Measurements from ENCODE around the gene RAPGEF1. TPM values are rescaled to one million over a fixed set of nuclear protein-coding genes. Genes with fewer than 3 reads are reported as not detected.

RAPGEF1 gene
- total and polyA plus RNA-seq, 2 donors (not counting 3 experiments of a cell fraction or from before 2014, with no cell fraction given) = 50.0 to 124 TPM

DNA sequence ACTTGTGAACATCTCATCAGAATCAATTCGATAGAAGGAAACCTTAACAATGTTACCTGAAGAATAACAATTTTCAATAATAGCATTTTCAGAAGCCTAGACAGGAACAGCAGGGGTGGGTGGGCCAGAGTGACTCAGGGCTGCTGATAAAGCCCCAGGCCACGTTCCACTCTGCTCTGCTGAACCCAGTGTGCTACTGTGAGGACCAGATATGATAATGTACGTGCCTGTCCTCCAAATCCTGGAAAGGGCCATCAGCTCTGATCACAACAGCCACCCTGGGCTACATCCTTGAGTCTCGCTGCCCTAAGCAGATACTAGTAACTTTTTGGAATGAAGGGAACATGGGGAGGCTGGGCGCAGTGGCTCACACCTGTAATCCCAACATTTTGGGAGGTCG lies 103.3 kb downstream of the RAPGEF1 start:
- Histone ChIP-seq H2AFZ (ENCODE audit: low read depth, low read length) (no peak overlapping the region), H3K36me3 (ENCODE audit: control insufficient read depth in 2 of 2, extremely low read depth in 1 of 2, insufficient read depth in 2 of 2, low read length in 2 of 2) (peaks cover 0 to 7% of the 10 kb centered on the region in 2 experiments), H3K79me2 (ENCODE audit: control insufficient read depth, insufficient read depth, low read length) (no peaks in the 10 kb centered on the region), H3K4me2 (ENCODE audit: insufficient read depth, low read length) (no peak overlapping the region), H3K4me1 (ENCODE audit: control insufficient read depth, extremely low read depth, insufficient read depth, low read length) (peaks cover 26% of the 10 kb centered on the region), H4K20me1 (replicated peaks; ENCODE audit: control insufficient read depth, extremely low read depth, insufficient read depth, low read length) (no peaks in the 10 kb centered on the region), H3K27ac (ENCODE audit: insufficient read depth, low read depth, low read length) (peak overlapping the region; percentile 93), H3K27me3 (ENCODE audit: control insufficient read depth in 2 of 2, insufficient read depth in 2 of 2, low read length in 2 of 2) (no peaks in the 10 kb centered on the region), H3K9me1 (replicated peaks; ENCODE audit: control insufficient read depth, extremely low read depth, insufficient read depth, low read length) (no peaks in the 10 kb centered on the region), H3K4me3 (replicated peaks in 1 of 3; ENCODE audit: insufficient read depth in 1 of 3, low read depth in 1 of 3, low read length in 3 of 3) (no peak overlapping the region), H3K9ac (replicated peaks; ENCODE audit: extremely low read depth, insufficient read depth, low read length) (peak overlapping the region; percentile 29), H3K9me3 (replicated peaks; ENCODE audit: control insufficient read depth, insufficient read depth, low read length) (no peaks in the 10 kb centered on the region)
- ChIA-PET POLR2A (interaction anchor here (1.3 kb wide), 1 partner anchor 41 kb away, joined by 4 read pairs; no protein-coding TSS in a partner anchor), CTCF (interaction anchor here (1.2 to 2.2 kb wide), 10 partner anchors 10 to 104 kb away, joined by 3 to 9 read pairs (median 6); partner anchors contain the start of gene RAPGEF1)
- TF ChIP-seq FOS (IDR thresholded peaks at IDR 0.05; ENCODE audit: borderline replicate concordance, insufficient read depth, low read length) (no peak), MYC (IDR thresholded peaks at IDR 0.05; ENCODE audit: low read depth, low read length) (no peak), POLR2A (IDR thresholded peaks at IDR 0.05; ENCODE audit: low read depth, low read length) (no peak), POLR2AphosphoS5 (IDR thresholded peaks at IDR 0.05; ENCODE audit: insufficient read depth, low read depth, low read length) (no peak)
- TF ChIP-seq, protein P1, sequence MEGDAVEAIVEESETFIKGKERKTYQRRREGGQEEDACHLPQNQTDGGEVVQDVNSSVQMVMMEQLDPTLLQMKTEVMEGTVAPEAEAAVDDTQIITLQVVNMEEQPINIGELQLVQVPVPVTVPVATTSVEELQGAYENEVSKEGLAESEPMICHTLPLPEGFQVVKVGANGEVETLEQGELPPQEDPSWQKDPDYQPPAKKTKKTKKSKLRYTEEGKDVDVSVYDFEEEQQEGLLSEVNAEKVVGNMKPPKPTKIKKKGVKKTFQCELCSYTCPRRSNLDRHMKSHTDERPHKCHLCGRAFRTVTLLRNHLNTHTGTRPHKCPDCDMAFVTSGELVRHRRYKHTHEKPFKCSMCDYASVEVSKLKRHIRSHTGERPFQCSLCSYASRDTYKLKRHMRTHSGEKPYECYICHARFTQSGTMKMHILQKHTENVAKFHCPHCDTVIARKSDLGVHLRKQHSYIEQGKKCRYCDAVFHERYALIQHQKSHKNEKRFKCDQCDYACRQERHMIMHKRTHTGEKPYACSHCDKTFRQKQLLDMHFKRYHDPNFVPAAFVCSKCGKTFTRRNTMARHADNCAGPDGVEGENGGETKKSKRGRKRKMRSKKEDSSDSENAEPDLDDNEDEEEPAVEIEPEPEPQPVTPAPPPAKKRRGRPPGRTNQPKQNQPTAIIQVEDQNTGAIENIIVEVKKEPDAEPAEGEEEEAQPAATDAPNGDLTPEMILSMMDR (IDR thresholded peaks at IDR 0.05; ENCODE audit: extremely low read depth in 1 of 2, insufficient read depth in 1 of 2, low read depth in 1 of 2, low read length in 2 of 2) = no peak
- FAIRE-seq = peak; percentile 53
- intact Hi-C loops (cut with micrococcal nuclease) = no loop called here
- BruUV-seq (replicated peaks) = no TSS peak
- dilution Hi-C loops (cut with MboI; ENCODE audit: extremely low pct_ligation_motif_present, low sequenced_read_pairs) = no loop called here
- peak; percentile 48 for DNase-seq (ENCODE audit: low read depth, low spot score)

DNA sequence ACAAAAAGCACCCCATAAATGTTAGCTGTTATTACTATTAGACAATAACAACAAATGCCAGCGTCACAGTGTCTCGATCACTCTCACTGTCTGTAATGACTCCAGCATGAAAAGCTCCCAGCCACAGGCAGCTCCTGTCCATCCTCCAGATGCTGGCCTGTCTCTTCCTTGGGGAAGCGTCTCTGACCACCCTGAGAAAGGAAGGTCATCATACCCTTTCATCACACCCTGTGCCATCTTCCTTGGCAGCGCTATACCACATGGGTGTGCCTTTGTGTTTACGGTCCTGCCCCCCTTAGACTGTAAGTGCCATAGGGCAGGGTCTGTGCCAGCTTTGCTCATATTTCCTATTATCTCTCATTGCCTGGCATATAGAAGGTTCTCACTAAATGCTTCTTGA lies 104.0 kb downstream of the RAPGEF1 start:
- CTCF ChIA-PET = interaction anchor here (1.2 to 2.2 kb wide), 15 partner anchors 11 to 103 kb away, joined by 3 to 9 read pairs (median 5); partner anchors contain the start of gene RAPGEF1
- no peak overlapping the region for H3K4me3 ChIP-seq (replicated peaks in 1 of 3; ENCODE audit: insufficient read depth in 1 of 3, low read depth in 1 of 3, low read length in 3 of 3)
- peaks cover 26% of the 10 kb centered on the region for H3K4me1 ChIP-seq (ENCODE audit: control insufficient read depth, extremely low read depth, insufficient read depth, low read length)
- FAIRE-seq (peak; percentile 56), DNase-seq (ENCODE audit: low read depth, low spot score) (no peak)
- H3K9me3 ChIP-seq (replicated peaks; ENCODE audit: control insufficient read depth, insufficient read depth, low read length) = no peaks in the 10 kb centered on the region
- H3K27me3 ChIP-seq (ENCODE audit: control insufficient read depth in 2 of 2, insufficient read depth in 2 of 2, low read length in 2 of 2) = no peaks in the 10 kb centered on the region
- no peak for TF ChIP-seq MYC (IDR thresholded peaks at IDR 0.05; ENCODE audit: low read depth, low read length)
- TF ChIP-seq FOS (IDR thresholded peaks at IDR 0.05; ENCODE audit: borderline replicate concordance, insufficient read depth, low read length) = no peak
- TF ChIP-seq GATA2 (IDR thresholded peaks at IDR 0.05; ENCODE audit: insufficient read depth, insufficient read length, low read depth, low read length) = no peak
- TF ChIP-seq POLR2AphosphoS5 (IDR thresholded peaks at IDR 0.05; ENCODE audit: insufficient read depth, low read depth, low read length) = no peak
- BruUV-seq (replicated peaks) = TSS peak; percentile 89
- peak overlapping the region; percentile 29 for H3K9ac ChIP-seq (replicated peaks; ENCODE audit: extremely low read depth, insufficient read depth, low read length)
- POLR2A ChIA-PET = interaction anchor here (1.1 to 1.3 kb wide), 2 partner anchors 42 to 78 kb away, joined by 4 read pairs; no protein-coding TSS in a partner anchor
- intact Hi-C loops (cut with micrococcal nuclease) = loop anchor here (1.0 kb wide), 4 partner anchors 20 to 102 kb away; no protein-coding TSS in a partner anchor
- H4K20me1 ChIP-seq (replicated peaks; ENCODE audit: control insufficient read depth, extremely low read depth, insufficient read depth, low read length) = no peaks in the 10 kb centered on the region
- no peak overlapping the region for H3K4me2 ChIP-seq (ENCODE audit: insufficient read depth, low read length)
- H3K36me3 ChIP-seq (ENCODE audit: control insufficient read depth in 2 of 2, extremely low read depth in 1 of 2, insufficient read depth in 2 of 2, low read length in 2 of 2) = peaks cover 0 to 7% of the 10 kb centered on the region in 2 experiments
- dilution Hi-C loops (cut with MboI; ENCODE audit: extremely low pct_ligation_motif_present, low sequenced_read_pairs) = no loop called here
- no peaks in the 10 kb centered on the region for H3K79me2 ChIP-seq (ENCODE audit: control insufficient read depth, insufficient read depth, low read length)
- no peak overlapping the region for H2AFZ ChIP-seq (ENCODE audit: low read depth, low read length)
- H3K9me1 ChIP-seq (replicated peaks; ENCODE audit: control insufficient read depth, extremely low read depth, insufficient read depth, low read length) = no peaks in the 10 kb centered on the region
- H3K27ac ChIP-seq (ENCODE audit: insufficient read depth, low read depth, low read length) = peak overlapping the region; percentile 93
